MV-4-11 (cell line): ENCODE measurements around the gene PLXNC1.

Experiments used
- DNase-seq: peaks from one replicate; lab custom pipeline; 2025; lab: John Stamatoyannopoulos, UW

The PLXNC1 gene

GRCh38 chr12:94264736-94265485 lies 116.5 kb downstream of the PLXNC1 start:
- no peak for DNase-seq

GRCh38 chr12:94265539-94265938 lies 117.2 kb downstream of the PLXNC1 start:
- DNase-seq, result no peak

GRCh38 chr12:94265966-94266745 lies 117.8 kb downstream of the PLXNC1 start:
- DNase-seq, result peak; percentile 91

DNA sequence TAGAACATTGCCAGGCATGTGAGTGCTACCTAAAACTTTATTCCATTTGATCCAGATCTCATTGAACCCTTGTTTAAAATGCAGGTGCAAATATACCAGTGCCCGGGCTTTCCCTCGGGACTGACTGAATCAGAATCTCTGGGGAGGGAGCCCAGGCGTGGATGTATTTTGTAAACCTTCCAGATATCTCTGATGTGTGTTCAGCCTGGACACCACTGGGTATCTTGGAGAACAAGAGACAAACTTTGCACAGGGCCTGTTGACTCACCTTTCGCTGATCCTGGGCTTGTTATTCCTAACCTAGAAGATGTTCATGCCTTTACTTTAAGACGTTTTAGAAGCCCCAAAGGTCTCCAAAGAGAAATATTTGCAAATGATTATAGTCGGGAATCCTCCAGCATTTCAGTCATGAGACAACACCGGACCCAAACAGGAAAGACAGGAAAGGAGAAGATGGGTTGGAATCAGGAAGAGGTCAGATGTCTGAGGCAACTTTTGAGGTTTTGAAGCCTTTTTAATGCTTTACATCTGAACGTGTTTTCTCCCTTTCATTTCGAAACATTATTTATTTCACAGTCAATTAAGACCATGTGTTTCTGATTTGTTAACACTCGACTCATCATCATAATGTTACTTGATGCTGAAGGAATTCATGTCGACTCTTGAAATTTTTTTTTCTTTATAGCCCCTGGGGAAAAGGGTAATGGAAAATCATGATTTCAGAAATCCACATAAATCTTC lies 118.6 kb downstream of the PLXNC1 start:
- peak; percentile 71 for DNase-seq

- no peak for DNase-seq
These were observed 119.1 kb downstream of the PLXNC1 start for GRCh38 chr12:94267537-94267872.

GRCh38 chr12:94267921-94268471 lies 119.6 kb downstream of the PLXNC1 start:
- DNase-seq, result no peak

DNA sequence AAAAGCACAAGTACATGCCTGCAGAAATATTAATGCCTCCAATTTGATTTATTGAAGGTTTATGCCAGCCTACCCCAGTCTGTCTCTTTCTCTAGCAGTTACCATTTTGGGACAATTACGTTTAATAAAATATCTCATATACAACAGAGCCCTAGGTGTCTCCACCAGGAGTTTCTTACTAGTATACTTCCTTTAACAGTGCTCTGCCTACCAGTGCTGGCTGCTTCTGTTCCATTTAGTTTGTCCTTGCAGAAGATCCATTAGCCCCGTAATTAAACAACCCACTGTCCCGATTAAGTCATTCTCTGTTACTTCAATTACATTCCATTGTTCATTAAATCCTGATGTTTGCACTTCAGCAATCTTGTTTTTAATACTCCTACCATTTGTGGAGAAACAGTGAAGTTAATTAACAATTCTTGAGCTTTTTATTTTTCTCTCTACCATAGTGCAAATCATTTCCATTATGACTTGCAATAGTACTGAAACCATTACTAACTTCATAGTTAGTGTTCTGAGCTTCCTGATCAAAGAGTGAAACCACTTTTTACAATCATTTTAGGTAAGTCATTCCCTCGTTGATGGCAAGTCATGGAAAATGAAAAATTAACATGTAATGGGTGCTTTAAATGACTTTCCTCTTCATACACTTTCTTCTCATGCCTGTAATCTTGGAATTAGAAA lies 121.1 kb downstream of the PLXNC1 start:
- DNase-seq, result no peak

GRCh38 chr12:94271351-94271750 lies 123.0 kb downstream of the PLXNC1 start:
- peak; percentile 63 for DNase-seq

DNA sequence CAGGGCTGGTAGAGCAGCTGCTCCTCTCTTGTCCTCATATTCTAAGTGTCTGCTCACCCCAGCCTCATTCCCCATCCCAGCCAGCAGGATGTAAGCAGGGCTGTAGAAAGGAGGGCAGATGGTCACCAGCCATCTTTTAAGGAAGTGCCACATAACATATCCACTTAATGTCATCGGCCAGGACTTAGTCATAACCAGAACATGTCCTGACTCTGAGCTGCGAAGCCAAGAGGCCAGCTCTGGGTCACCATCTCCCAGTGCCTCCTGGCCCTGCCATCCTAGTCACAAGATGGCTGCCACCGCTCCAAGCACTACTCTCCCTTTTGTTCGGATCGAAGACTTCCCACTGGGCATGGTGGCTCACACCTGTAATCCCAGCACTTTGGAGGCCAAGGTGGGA lies 123.9 kb downstream of the PLXNC1 start:
- DNase-seq, result peak; percentile 75

DNA sequence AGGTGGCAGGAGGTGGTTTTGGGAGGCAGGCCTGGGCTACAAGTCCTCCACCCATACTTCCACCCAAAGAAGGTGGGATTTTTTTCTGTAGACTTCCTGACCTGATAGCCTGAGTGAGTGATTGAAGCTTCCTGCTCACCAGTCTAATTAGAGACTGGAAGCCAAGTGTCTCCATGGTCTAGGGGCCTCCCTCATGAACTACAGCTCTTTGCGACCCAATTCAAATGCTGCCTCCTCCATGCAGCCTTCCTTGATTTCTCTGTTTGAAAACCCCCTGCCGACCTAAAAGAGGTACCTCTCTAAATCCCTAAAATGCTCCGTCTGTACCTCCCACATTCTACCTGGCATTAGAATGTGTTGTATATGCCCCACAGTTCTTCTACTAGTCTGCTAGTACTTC lies 124.9 kb downstream of the PLXNC1 start:
- DNase-seq, result no peak

DNA sequence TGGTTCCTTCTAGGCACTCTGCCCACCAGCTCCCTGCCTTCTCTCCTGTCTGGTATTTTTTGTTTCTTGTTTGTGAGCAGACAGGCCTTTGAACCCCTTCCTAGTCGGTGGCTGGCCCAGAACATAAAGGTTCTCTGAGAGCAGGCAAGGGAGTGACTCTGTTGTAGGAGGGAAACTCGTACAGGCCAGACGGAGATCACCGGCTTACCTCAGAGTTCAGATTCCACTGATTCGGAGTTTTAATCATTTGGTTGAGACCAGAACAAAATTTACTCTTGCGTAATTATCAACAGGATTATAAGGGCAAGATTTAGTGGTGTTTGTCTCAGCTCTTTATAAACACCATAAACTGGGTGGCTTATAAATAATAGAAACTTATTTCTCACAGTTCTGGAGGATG lies 128.3 kb downstream of the PLXNC1 start:
- no peak for DNase-seq

DNA sequence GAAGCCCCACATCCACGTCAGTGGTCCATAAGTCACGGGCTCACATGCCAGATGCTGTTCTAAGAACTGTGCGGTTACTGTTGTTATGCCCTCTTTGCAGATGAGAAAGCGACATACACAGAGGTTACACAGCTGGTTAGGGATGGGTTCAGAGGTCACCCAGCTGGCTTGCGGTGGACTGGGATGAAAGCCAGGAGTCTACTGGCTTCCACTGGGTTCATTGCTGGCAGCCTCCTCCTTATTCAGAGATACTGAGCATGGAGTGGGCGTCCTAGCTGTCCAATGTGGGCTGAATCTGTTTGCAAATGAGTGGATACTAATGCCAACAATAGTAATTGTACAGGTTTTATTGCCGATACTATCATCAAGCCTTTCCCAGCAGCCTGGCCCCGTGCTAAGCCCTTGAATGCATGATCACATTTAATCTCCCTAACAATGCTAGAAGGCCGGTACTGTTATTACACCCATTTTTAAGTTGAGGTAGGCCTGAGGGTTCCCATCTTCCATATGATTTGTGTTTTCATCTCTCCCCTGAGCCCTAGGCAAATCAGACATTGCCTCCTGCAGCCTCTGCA lies 129.1 kb downstream of the PLXNC1 start:
- DNase-seq, result no peak

- no peak for DNase-seq
These were observed 131.7 kb downstream of the PLXNC1 start for GRCh38 chr12:94280063-94280462.

GRCh38 chr12:94282675-94283074 lies 134.3 kb downstream of the PLXNC1 start:
- no peak for DNase-seq

DNA sequence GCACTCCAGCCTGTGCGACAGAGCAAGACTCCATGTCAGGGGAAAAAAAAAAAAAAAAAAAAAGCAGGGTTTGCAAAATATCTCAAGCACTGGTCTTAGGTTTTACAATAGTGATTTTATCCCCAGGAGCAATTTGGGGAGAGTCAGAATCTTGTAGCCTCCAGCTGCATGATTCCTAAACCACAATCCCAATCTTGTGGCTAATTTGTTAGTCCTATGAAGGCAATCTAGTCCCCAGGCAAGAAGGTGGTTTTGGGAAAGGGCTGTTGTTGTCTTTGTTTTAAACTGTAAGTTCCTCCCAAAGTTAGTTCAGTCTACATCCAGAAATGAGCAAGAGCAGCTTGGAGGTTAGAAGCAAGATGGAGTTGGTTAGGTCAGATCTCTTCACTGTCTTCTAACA lies 135.7 kb downstream of the PLXNC1 start:
- no peak for DNase-seq

DNA sequence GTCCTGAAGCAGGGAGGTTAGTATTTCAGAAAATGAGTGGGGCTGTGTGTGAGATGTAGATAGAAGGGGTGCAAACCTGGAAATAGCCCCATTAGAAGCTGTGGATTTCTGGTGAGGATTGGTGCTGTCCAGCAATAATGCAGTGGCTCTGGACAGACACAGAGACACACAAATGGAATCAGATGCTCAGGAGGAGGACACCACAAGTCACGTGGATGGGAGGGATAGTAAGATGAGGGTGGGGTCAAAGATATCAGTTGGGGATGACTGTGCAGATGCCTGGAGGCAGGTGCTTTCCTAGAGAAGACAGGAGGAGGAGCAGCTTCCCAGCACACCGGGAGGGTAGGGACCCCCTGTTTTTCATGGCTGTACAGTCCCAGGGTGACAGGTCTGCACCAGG lies 136.5 kb downstream of the PLXNC1 start:
- no peak for DNase-seq

DNA sequence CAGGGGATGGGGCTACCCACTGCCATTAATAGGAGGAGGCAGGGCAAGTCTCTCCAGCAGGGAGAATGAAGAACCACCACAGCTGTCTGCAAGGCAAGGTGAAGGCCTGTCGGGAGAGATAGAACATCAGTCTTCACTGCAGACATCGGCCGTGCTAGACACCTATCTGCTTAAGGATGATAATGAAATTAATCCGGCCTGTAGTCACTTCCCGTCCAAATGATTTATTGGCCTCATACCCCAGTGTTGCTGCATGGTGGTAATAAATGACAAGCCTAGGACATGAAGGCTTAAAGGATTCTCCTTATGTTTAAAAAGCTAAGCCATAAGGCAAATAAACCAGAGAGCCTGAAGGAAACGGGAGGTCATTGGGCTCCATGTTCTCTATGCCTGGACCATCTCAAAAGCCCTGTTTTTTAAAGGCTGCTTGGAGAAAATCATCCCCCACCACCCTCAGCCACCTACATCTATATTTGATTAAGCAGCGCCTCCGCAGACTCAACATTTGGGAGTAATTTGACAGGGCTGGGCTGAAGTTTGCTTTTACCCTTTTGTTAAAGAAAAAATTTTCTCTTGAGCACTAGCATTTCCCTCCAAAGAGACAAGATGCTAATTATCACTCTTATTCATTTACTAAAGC lies 137.7 kb downstream of the PLXNC1 start:
- DNase-seq, result no peak

DNA sequence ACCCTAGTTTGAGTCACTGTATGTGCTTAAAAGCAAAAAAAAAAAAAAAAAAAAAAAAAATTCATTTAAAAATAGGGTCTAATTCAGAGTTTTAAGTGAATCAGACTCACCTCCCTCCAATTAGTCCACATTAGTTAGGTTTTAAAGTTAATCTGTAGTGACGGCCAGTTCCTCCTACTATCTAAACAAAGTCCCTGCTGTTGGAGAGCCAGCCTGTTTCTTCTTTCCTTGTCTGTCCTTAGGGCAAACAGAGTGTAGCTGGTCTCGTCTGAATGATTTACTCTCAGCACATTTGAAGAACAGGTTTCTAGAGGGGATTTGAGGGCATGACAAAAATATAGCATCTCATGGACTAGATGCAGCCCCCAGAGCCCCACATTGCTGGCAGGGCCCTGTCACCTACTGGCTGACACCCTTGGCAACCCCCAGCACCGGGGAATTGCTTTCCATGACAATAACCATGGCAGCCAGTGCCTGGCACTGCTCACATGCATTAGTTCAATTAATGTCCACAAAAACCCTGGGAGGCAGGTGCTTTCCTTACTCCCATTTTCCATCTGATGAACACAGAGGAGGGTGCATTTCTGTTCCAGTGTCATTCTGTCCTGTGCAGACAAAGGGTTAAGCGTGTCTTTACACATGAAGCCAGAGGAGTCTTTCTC lies 138.3 kb downstream of the PLXNC1 start:
- no peak for DNase-seq

DNA sequence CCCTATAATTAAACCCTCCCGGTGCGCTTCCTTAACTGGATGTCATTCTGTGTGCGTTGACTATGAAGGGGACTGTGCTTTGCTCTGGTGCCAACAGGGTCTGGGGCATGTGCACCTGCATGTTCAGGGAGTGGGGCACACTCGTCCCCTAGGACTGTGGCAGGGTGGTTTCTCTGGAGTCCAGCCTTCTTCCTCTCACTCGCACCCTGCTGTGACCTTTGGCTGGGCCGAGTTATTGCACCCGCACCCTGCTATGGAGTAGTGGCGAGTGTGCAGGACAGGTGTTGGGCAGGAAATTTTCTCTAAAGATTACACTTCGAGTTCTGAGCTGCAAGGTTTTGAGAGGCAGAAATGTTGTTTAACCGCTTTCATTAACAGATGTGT lies 138.9 kb downstream of the PLXNC1 start:
- no peak for DNase-seq

- no peak for DNase-seq
These were observed 141.3 kb downstream of the PLXNC1 start for GRCh38 chr12:94289461-94290312.
